ENCODE data around the gene TMEM8B. TPM values are rescaled to one million over a fixed set of nuclear protein-coding genes. Genes with fewer than 3 reads are reported as not detected.

The TMEM8B gene
- total RNA-seq, 1 experiment from 2014 or later = 7.2 TPM

DNA sequence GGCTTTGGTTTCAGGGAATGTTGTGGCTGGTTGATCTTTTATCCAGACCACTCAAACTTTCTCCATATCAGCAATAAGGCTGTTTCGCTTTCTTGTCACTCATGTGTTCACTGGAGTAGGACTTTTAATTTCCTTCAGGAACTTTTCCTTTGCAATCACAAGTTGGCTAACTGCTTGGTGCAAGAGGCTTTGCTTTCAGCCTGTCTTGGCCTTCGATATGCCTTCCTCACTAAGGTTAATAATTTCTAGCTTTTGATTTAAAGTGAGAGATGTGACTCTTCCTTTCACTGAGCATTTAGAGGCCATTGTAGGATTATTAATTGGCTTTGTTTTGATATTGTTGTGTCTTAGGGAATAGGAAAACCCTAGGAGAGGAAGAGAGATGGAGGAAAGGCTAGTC lies 70.0 kb downstream of the TMEM8B start (continued):
- TF ChIP-seq, protein P1, sequence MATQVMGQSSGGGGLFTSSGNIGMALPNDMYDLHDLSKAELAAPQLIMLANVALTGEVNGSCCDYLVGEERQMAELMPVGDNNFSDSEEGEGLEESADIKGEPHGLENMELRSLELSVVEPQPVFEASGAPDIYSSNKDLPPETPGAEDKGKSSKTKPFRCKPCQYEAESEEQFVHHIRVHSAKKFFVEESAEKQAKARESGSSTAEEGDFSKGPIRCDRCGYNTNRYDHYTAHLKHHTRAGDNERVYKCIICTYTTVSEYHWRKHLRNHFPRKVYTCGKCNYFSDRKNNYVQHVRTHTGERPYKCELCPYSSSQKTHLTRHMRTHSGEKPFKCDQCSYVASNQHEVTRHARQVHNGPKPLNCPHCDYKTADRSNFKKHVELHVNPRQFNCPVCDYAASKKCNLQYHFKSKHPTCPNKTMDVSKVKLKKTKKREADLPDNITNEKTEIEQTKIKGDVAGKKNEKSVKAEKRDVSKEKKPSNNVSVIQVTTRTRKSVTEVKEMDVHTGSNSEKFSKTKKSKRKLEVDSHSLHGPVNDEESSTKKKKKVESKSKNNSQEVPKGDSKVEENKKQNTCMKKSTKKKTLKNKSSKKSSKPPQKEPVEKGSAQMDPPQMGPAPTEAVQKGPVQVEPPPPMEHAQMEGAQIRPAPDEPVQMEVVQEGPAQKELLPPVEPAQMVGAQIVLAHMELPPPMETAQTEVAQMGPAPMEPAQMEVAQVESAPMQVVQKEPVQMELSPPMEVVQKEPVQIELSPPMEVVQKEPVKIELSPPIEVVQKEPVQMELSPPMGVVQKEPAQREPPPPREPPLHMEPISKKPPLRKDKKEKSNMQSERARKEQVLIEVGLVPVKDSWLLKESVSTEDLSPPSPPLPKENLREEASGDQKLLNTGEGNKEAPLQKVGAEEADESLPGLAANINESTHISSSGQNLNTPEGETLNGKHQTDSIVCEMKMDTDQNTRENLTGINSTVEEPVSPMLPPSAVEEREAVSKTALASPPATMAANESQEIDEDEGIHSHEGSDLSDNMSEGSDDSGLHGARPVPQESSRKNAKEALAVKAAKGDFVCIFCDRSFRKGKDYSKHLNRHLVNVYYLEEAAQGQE (IDR thresholded peaks at IDR 0.05; ENCODE audit: low read depth) = no peak
- TF ChIP-seq SRF (IDR thresholded peaks at IDR 0.05; ENCODE audit: low read depth) (no peak), EZH2phosphoT487 (IDR thresholded peaks at IDR 0.05; ENCODE audit: borderline replicate concordance) (no peak)

DNA sequence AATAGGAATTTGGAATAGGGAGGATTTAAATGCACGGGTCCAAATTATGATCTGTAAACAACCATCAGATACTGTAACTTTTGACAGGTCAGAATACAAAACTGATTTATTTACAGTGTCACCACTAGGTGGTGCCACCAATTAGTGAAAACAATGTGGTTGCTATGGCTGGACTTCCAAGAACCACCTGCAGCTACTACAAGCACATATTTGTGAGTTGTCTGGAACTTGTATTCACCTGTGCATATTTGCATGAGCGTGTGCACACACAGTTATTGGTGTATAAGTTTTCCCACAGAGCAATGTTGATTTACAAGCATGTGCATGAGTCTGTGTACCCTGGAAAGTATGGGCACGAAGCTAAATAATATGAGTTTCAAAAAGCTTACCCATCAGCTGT lies 74.0 kb downstream of the TMEM8B start:
- TF ChIP-seq ATF3 (IDR thresholded peaks at IDR 0.05) = no peak
- TF ChIP-seq, protein P2, sequence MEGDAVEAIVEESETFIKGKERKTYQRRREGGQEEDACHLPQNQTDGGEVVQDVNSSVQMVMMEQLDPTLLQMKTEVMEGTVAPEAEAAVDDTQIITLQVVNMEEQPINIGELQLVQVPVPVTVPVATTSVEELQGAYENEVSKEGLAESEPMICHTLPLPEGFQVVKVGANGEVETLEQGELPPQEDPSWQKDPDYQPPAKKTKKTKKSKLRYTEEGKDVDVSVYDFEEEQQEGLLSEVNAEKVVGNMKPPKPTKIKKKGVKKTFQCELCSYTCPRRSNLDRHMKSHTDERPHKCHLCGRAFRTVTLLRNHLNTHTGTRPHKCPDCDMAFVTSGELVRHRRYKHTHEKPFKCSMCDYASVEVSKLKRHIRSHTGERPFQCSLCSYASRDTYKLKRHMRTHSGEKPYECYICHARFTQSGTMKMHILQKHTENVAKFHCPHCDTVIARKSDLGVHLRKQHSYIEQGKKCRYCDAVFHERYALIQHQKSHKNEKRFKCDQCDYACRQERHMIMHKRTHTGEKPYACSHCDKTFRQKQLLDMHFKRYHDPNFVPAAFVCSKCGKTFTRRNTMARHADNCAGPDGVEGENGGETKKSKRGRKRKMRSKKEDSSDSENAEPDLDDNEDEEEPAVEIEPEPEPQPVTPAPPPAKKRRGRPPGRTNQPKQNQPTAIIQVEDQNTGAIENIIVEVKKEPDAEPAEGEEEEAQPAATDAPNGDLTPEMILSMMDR (IDR thresholded peaks at IDR 0.05 in 2 of 3, conservative IDR thresholded peaks at IDR 0.05 in 1 of 3; ENCODE audit: borderline replicate concordance in 1 of 3, insufficient read depth in 1 of 3, low read depth in 2 of 3, low read length in 2 of 3) = peak in 2 of 3 experiments; percentile 51 to 78; a peak in 4 of 6 replicates
- Histone ChIP-seq H3K9ac (ENCODE audit: low read length) (no peak overlapping the region), H3K4me3 (replicated peaks in 1 of 2; ENCODE audit: low read depth in 1 of 2, low read length in 2 of 2) (no peak overlapping the region), H3K4me2 (ENCODE audit: low read length) (no peak overlapping the region; the same call in 1 of the 2 replicates), H3K9me2 (ENCODE audit: insufficient read depth) (no peaks in the 10 kb centered on the region), H4K20me1 (ENCODE audit: insufficient read depth) (no peaks in the 10 kb centered on the region), H3K27ac (ENCODE audit: low read depth, low read length) (no peak overlapping the region), H2AFZ (ENCODE audit: low read depth, low read length, poor library complexity, severe bottlenecking) (peak overlapping the region; percentile 56), H3K9me3 (ENCODE audit: control insufficient read depth in 1 of 2, insufficient read depth in 1 of 2, low read depth in 1 of 2, low read length in 2 of 2) (no peaks in the 10 kb centered on the region), H3K36me3 (ENCODE audit: control insufficient read depth in 1 of 2, insufficient read depth in 2 of 2, low read length in 2 of 2) (no peaks in the 10 kb centered on the region), H3K27me3 (ENCODE audit: insufficient read depth, low read length) (no peaks in the 10 kb centered on the region), H3K4me1 (ENCODE audit: control insufficient read depth in 1 of 2, insufficient read depth in 2 of 2, low read length in 2 of 2) (peaks cover 32 to 44% of the 10 kb centered on the region in 2 experiments), H3K79me2 (ENCODE audit: insufficient read depth, low read length) (no peaks in the 10 kb centered on the region)
- intact Hi-C loops (cut with micrococcal nuclease) = no loop called here
- peak; percentile 35; the same call in 1 of the 2 replicates for ATAC-seq
- ChIA-PET CTCF (interaction anchor here (0.6 to 2.2 kb wide), 13 partner anchors 9 to 170 kb away, joined by 3 to 24 read pairs (median 6); partner anchors contain the start of genes CREB3 and TLN1), POLR2A (no interaction called here), RAD21 (ENCODE audit: low non-redundant PET in 1 of 2, low total read pairs in 2 of 2, uncharacterized antibody in 2 of 2, unreplicated experiment in 2 of 2) (interaction anchor here (0.7 kb wide), 2 partner anchors 22 to 120 kb away, joined by 4 to 5 read pairs; no protein-coding TSS in a partner anchor)
- peak; percentile 48 for DNase-seq (ENCODE audit: low read depth, low spot score)
- no TSS peak for BruUV-seq (replicated peaks)
